Spleen (tissue), 7 donors: ENCODE results near the gene COG7.

Experiments
- POLR2A ChIP-seq, 3 donors: fragments of 450-650 bp; IDR thresholded peaks; one replicate each; pipeline ENCODE4 v1.5.1; 2017; ENCODE audit warnings: antibody characterized with exemption in 3 of 3, mild to moderate bottlenecking in 1 of 3
- TF ChIP-seq, protein P1 (sequence below), 11 experiments: fragments of 200-600 bp in 7 of 11; fragments of 450-650 bp in 4 of 11; sonication (generic) in 4 of 11; IDR thresholded peaks in 8 of 11; conservative IDR thresholded peaks in 3 of 11; 1 replicate in 7 of 11; 2 replicates in 4 of 11; pipeline versions ENCODE4 v1.4.0 to v1.8.0; 2016 to 2021; ENCODE audit warnings: antibody characterized with exemption in 11 of 11, inconsistent platforms in 4 of 11, mild to moderate bottlenecking in 1 of 11
- donor health status: DM: no; HTN: no; CAD: no; lungs with moderate emphysema.
- donor health status: DM: no; HTN: no; CAD: no.
- donor health status: DM: no; HTN: no; CAD: no.

DNA sequence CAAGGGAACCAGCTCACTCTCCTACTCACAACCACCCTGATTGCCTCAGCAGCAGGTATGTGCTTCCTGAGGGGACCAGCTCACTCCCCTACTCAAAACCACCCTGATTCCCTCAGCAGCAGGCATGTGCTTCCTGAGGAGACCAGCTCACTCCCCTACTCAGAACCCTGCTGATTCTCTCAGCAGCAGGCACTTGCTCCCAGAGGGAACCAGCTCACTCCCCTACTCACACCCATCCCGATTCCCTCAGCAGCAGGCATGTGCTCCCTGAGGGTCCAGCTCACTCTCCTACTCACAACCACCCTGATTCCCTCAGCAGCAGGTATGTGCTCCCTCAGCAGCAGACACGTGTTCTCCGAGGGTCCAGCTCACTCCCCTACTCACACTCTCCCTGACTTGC is 26.1 kb upstream of the COG7 start:
- TF ChIP-seq, protein P1, sequence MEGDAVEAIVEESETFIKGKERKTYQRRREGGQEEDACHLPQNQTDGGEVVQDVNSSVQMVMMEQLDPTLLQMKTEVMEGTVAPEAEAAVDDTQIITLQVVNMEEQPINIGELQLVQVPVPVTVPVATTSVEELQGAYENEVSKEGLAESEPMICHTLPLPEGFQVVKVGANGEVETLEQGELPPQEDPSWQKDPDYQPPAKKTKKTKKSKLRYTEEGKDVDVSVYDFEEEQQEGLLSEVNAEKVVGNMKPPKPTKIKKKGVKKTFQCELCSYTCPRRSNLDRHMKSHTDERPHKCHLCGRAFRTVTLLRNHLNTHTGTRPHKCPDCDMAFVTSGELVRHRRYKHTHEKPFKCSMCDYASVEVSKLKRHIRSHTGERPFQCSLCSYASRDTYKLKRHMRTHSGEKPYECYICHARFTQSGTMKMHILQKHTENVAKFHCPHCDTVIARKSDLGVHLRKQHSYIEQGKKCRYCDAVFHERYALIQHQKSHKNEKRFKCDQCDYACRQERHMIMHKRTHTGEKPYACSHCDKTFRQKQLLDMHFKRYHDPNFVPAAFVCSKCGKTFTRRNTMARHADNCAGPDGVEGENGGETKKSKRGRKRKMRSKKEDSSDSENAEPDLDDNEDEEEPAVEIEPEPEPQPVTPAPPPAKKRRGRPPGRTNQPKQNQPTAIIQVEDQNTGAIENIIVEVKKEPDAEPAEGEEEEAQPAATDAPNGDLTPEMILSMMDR (IDR thresholded peaks at IDR 0.05 in 8 of 11, conservative IDR thresholded peaks at IDR 0.05 in 3 of 11): no peak
- TF ChIP-seq POLR2A (IDR thresholded peaks at IDR 0.05): no peak
